A549 (cell line): Measurements from ENCODE around the gene ANO9. TPM values are rescaled to one million over a fixed set of nuclear protein-coding genes. Genes with fewer than 3 reads are reported as not detected.
A peak's percentile ranks its signal among the peaks of the same experiment; 100 is the strongest.

Experiments used
- ATOH8 ChIP-seq: fragments of 250-450 bp; sonication (Bioruptor Pico); IDR thresholded peaks from 2 replicates; pipeline ENCODE4 v1.5.0; 2020; ENCODE audit warnings: low read depth, mild to moderate bottlenecking, moderate library complexity
- CHD2 ChIP-seq: fragments of 150-350 bp; IDR thresholded peaks from 2 replicates; pipeline ENCODE4 v1.6.1; 2014; ENCODE audit warnings: low read length; ENCODE audit not compliant: partially characterized antibody
- CTCF ChIP-seq: fragments of >200 bp; sonication (Bioruptor Twin); formaldehyde crosslinking; IDR thresholded peaks from 3 replicates; pipeline ENCODE4 v1.5.1; 2016
- E2F6 ChIP-seq: IDR thresholded peaks from 2 replicates; pipeline ENCODE4 v1.6.1; 2012; ENCODE audit warnings: low read depth, borderline replicate concordance
- ELK1 ChIP-seq: fragments of 150-350 bp; IDR thresholded peaks from 2 replicates; pipeline ENCODE4 v1.6.1; 2014; ENCODE audit warnings: low read depth, mild to moderate bottlenecking, low read length
- FOSB ChIP-seq: fragments of 250-450 bp; sonication (Bioruptor Pico); IDR thresholded peaks from 2 replicates; pipeline ENCODE4 v1.5.0; 2020; ENCODE audit warnings: mild to moderate bottlenecking, moderate library complexity
- HES2 ChIP-seq: fragments of >200 bp; sonication (Bioruptor Twin); formaldehyde crosslinking; IDR thresholded peaks from 2 replicates; pipeline ENCODE4 v1.6.1; 2016
- HEYL ChIP-seq: fragments of 250-450 bp; sonication (Bioruptor Pico); IDR thresholded peaks from 2 replicates; pipeline ENCODE4 v1.8.0; 2021; ENCODE audit warnings: mild to moderate bottlenecking, moderate library complexity
- MAFK ChIP-seq: fragments of 450-650 bp; IDR thresholded peaks from 2 replicates; pipeline ENCODE4 v1.6.1; 2014; ENCODE audit not compliant: partially characterized antibody
- MYC ChIP-seq: IDR thresholded peaks from 2 replicates; pipeline ENCODE4 v1.6.1; 2012; ENCODE audit warnings: mild to moderate bottlenecking, inconsistent platforms, low read length, improper control_type of control experiment, borderline replicate concordance
- NFE2L2 ChIP-seq: fragments of 150-350 bp; conservative IDR thresholded peaks from 2 replicates; pipeline ENCODE4 v1.6.1; 2014; ENCODE audit warnings: low read length
- NR3C1 ChIP-seq: fragments of >200 bp; sonication (Bioruptor Twin); formaldehyde crosslinking; IDR thresholded peaks from 3 replicates; pipeline ENCODE4 v1.6.1; 2017
- PBX3 ChIP-seq: IDR thresholded peaks from 2 replicates; pipeline ENCODE4 v1.6.1; 2012
- POLR2A ChIP-seq: IDR thresholded peaks from 2 replicates; pipeline ENCODE4 v1.6.1; 2012; ENCODE audit warnings: mild to moderate bottlenecking, low read length
- POLR2AphosphoS2 ChIP-seq: conservative IDR thresholded peaks from 2 replicates; pipeline ENCODE4 v1.6.1; 2012; ENCODE audit warnings: low read length, improper control_type of control experiment, inconsistent platforms
- REST ChIP-seq: fragments of 200-600 bp; sonication (generic); IDR thresholded peaks from 2 replicates; pipeline ENCODE4 v1.6.1; 2016; ENCODE audit warnings: antibody characterized with exemption, mild to moderate bottlenecking, moderate library complexity
- ZC3H11A ChIP-seq: fragments of 450-650 bp; IDR thresholded peaks from 2 replicates; pipeline ENCODE4 v1.6.1; 2014; ENCODE audit warnings: antibody characterized with exemption, mild to moderate bottlenecking
- ZFP36 ChIP-seq: fragments of 450-650 bp; IDR thresholded peaks from 2 replicates; pipeline ENCODE4 v1.6.1; 2014; ENCODE audit warnings: borderline replicate concordance; ENCODE audit not compliant: partially characterized antibody
- polyA plus RNA-seq, 4 experiments: library from polyadenylated mRNA; depleted of rRNA in 3 of 4; stranded (reverse); fragments of >200 nt; fragmentation: RNase III in 1 of 4; extraction: RNeasy Plus Mini Kit Qiagen cat#74134 plus additional on column Dnase treatment in 1 of 4; gene quantifications; 2 replicates in 3 of 4; 3 replicates in 1 of 4; pipeline ENCODE4 v1.2.3, GENCODE V29; 2011 to 2017

The ANO9 gene
- polyA plus RNA-seq, 2 of the 4 experiments (the other 2 are of a cell fraction): 0.50 to 0.66 TPM

- TF ChIP-seq ELK1 (no peak), E2F6 (peak; percentile 82), HES2 (no peak), PBX3 (no peak), ZFP36 (no peak), ATOH8 (CRISPR knock-in tag) (no peak), ZC3H11A (no peak), POLR2A (peak; percentile 46), CHD2 (no peak), NR3C1 (no peak), POLR2AphosphoS2 (no peak), MAFK (no peak), NFE2L2 (no peak), CTCF (peak; percentile 91), HEYL (CRISPR knock-in tag) (no peak), REST (no peak), FOSB (CRISPR knock-in tag) (no peak), MYC (peak; percentile 79)
These were observed 6.3 kb upstream of the ANO9 start (continued) for GRCh38 chr11:447923-448731.
